CD14-positive monocyte (primary cell): Measurements from ENCODE around the gene PACSIN2. TPM values are rescaled to one million over a fixed set of nuclear protein-coding genes. Genes with fewer than 3 reads are reported as not detected.
A peak's percentile ranks its signal among the peaks of the same experiment; 100 is the strongest.

Experiments
- DNase-seq, 3 donors: peaks; one replicate each; pipeline ENCODE4 v3.0.0-alpha.2; 2011 to 2022
- H2AFZ ChIP-seq: 2 replicates; pipeline ENCODE4 v1.6.0; 2012; ENCODE audit warnings: mild to moderate bottlenecking, low read depth, low read length, inconsistent platforms; ENCODE audit not compliant: insufficient read depth, poor library complexity, severe bottlenecking
- H3K27ac ChIP-seq, 2 donors: 1 replicate in 1 of 2; 2 replicates in 1 of 2; pipeline ENCODE4 v1.5.1; 2012 to 2013; ENCODE audit warnings: low read length in 2 of 2, control low read depth in 1 of 2, inconsistent platforms in 1 of 2, low read depth in 1 of 2, mild to moderate bottlenecking in 1 of 2
- H3K27me3 ChIP-seq, 2 donors: one replicate each; pipeline versions ENCODE4 v1.6.0 to v1.6.1; 2011 to 2013; ENCODE audit warnings: low read length in 2 of 2; ENCODE audit not compliant: control insufficient read depth in 2 of 2, insufficient read depth in 2 of 2
- H3K36me3 ChIP-seq, 2 donors: replicated peaks in 1 of 2; 1 replicate in 1 of 2; 2 replicates in 1 of 2; pipeline versions ENCODE4 v1.5.1 to v1.6.1; 2012 to 2013; ENCODE audit warnings: low read length in 2 of 2, control low read depth in 1 of 2, inconsistent platforms in 1 of 2, mild to moderate bottlenecking in 1 of 2; ENCODE audit not compliant: insufficient read depth in 2 of 2, control insufficient read depth in 1 of 2
- H3K4me1 ChIP-seq, 2 donors: 1 replicate in 1 of 2; 2 replicates in 1 of 2; pipeline versions ENCODE4 v1.5.1 to v1.6.1; 2012 to 2013; ENCODE audit warnings: low read length in 2 of 2, control low read depth in 1 of 2, inconsistent platforms in 1 of 2, mild to moderate bottlenecking in 1 of 2, moderate library complexity in 1 of 2; ENCODE audit not compliant: insufficient read depth in 2 of 2, control insufficient read depth in 1 of 2
- H3K4me2 ChIP-seq: replicated peaks from 2 replicates; pipeline ENCODE3; 2012; ENCODE audit warnings: low read length, moderate library complexity, mild to moderate bottlenecking; ENCODE audit not compliant: poor library complexity, severe bottlenecking; ENCODE audit errors: extremely low read depth
- H3K4me3 ChIP-seq, 3 experiments: fragments of 200-600 bp in 1 of 3; sonication (generic) in 1 of 3; replicated peaks in 1 of 3; 1 replicate in 2 of 3; 2 replicates in 1 of 3; pipeline ENCODE4 v1.5.1; 2011 to 2013; ENCODE audit warnings: low read length in 3 of 3, mild to moderate bottlenecking in 3 of 3, control low read depth in 2 of 3, low read depth in 2 of 3, inconsistent platforms in 1 of 3, moderate library complexity in 1 of 3
- H3K79me2 ChIP-seq: 2 replicates; pipeline ENCODE4 v1.6.0; 2012; ENCODE audit warnings: mild to moderate bottlenecking, control low read depth, inconsistent platforms, low read length, moderate library complexity; ENCODE audit not compliant: insufficient read depth
- H3K9ac ChIP-seq: 2 replicates; pipeline ENCODE4 v1.6.0; 2017; ENCODE audit warnings: low read length, mild to moderate bottlenecking; ENCODE audit not compliant: insufficient read depth, poor library complexity, severe bottlenecking
- H3K9me3 ChIP-seq, 2 donors: replicated peaks in 1 of 2; 1 replicate in 1 of 2; 2 replicates in 1 of 2; pipeline versions ENCODE4 v1.5.1 to v1.6.1; 2012 to 2013; ENCODE audit warnings: low read length in 2 of 2, control low read depth in 1 of 2; ENCODE audit not compliant: control insufficient read depth in 1 of 2, insufficient read depth in 1 of 2
- H4K20me1 ChIP-seq: 2 replicates; pipeline ENCODE4 v1.6.0; 2012; ENCODE audit warnings: mild to moderate bottlenecking, low read length, control low read depth, moderate library complexity; ENCODE audit not compliant: insufficient read depth
- H3K27ac Mint-ChIP-seq, 7 donors: one replicate each; pipeline ENCODE4 v1.8.0; 2020; ENCODE audit warnings: mild to moderate bottlenecking in 7 of 7, mixed read lengths in 7 of 7, moderate library complexity in 6 of 7, inconsistent platforms in 2 of 7
- H3K27me3 Mint-ChIP-seq, 3 donors: one replicate each; pipeline ENCODE4 v1.8.0; 2021 to 2022; ENCODE audit warnings: low read depth in 3 of 3, mild to moderate bottlenecking in 3 of 3, mixed read lengths in 3 of 3, moderate library complexity in 3 of 3, inconsistent platforms in 1 of 3
- H3K36me3 Mint-ChIP-seq, 2 donors: one replicate each; pipeline ENCODE4 v1.8.0; 2020; ENCODE audit warnings: mixed read lengths in 2 of 2, inconsistent platforms in 1 of 2, mild to moderate bottlenecking in 1 of 2
- H3K4me1 Mint-ChIP-seq: one replicate; pipeline ENCODE4 v1.8.0; 2020; ENCODE audit warnings: mild to moderate bottlenecking, mixed read lengths
- H3K4me3 Mint-ChIP-seq, 2 donors: one replicate each; pipeline ENCODE4 v1.8.0; 2020; ENCODE audit warnings: mild to moderate bottlenecking in 2 of 2, mixed read lengths in 2 of 2, moderate library complexity in 1 of 2
- H3K9me3 Mint-ChIP-seq, 7 donors: one replicate each; pipeline ENCODE4 v1.8.0; 2020 to 2022; ENCODE audit warnings: mixed read lengths in 7 of 7, mild to moderate bottlenecking in 6 of 7, moderate library complexity in 6 of 7, inconsistent platforms in 2 of 7
- WGBS: methylation state at CpG from one replicate; pipeline ENCODE4 v1.1.5; 2013; ENCODE audit warnings: missing lambda C conversion rate; ENCODE audit not compliant: insufficient coverage; 5-methylcytosine and 5-hydroxymethylcytosine counted together
- intact Hi-C, 2 donors: fragments of 100-400 bp; cut with micrococcal nuclease; formaldehyde crosslinking; loops; one replicate each; pipeline versions ENCODE4 v1.15.0 to v1.15.1; 2023
- polyA plus RNA-seq, 3 donors: library from polyadenylated mRNA; depleted of rRNA in 1 of 3; unstranded in 2 of 3; stranded (reverse) in 1 of 3; fragments of 300-500 nt in 2 of 3; fragments of >200 nt in 1 of 3; fragmentation: Illumina TruSeq in 2 of 3; gene quantifications; 1 replicate in 2 of 3; 2 replicates in 1 of 3; pipeline ENCODE4 v1.2.3, GENCODE V29; 2012 to 2021
- TF ChIP-seq, protein P1 (sequence below): fragments of 200-600 bp; IDR thresholded peaks from one replicate; pipeline ENCODE4 v1.8.0; 2022; ENCODE audit warnings: antibody characterized with exemption, mild to moderate bottlenecking

PACSIN2 gene
- polyA plus RNA-seq, 3 donors, result 31.2 to 45.7 (median 40.2) TPM

DNA sequence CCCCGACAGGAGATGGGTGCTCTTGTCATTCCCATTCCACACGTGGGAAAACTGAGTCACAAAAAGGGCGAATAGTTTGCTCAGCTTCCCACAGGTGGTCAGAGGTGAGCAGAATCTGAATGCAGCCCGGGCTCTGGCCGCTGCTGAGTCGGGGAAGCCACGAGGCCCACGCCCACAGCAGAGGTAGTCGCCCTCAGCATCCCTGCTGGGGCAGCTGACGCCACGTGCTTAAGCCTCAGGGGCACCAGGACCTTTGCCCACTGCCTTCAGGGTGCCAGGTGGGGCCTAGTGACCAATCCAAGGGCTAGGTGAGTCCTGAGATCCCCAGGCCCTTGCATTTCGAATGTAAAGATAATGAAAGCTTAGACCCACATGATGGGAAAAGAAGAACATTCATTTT, 133.7 kb downstream of the PACSIN2 start:
- H3K27ac Mint-ChIP-seq, result peak overlapping the region in 1 of 7 donors; percentile 18
- DNase-seq, result no peak
- H2AFZ ChIP-seq, result no peak overlapping the region
- no peaks in the 10 kb centered on the region for H3K4me1 ChIP-seq
- H3K79me2 ChIP-seq, result no peaks in the 10 kb centered on the region
- H3K9ac ChIP-seq, result no peak overlapping the region
- no peaks in the 10 kb centered on the region for H3K9me3 Mint-ChIP-seq
- no peaks in the 10 kb centered on the region for H3K27me3 ChIP-seq
- H3K4me3 ChIP-seq, result no peak overlapping the region
- no peaks in the 10 kb centered on the region for H3K27me3 Mint-ChIP-seq
- H3K36me3 ChIP-seq, result peaks cover 99 to 100% of the 10 kb centered on the region in 2 donors
- no peaks in the 10 kb centered on the region for H3K9me3 ChIP-seq
- H3K4me2 ChIP-seq, result no peak overlapping the region
- H4K20me1 ChIP-seq, result peaks cover 31% of the 10 kb centered on the region
- intact Hi-C loops, result no loop called here
- no peak overlapping the region for H3K4me3 Mint-ChIP-seq
- 96% methylated on average over 11 of the region's 12 CpGs for WGBS
- H3K4me1 Mint-ChIP-seq, result no peaks in the 10 kb centered on the region
- TF ChIP-seq, protein P1, sequence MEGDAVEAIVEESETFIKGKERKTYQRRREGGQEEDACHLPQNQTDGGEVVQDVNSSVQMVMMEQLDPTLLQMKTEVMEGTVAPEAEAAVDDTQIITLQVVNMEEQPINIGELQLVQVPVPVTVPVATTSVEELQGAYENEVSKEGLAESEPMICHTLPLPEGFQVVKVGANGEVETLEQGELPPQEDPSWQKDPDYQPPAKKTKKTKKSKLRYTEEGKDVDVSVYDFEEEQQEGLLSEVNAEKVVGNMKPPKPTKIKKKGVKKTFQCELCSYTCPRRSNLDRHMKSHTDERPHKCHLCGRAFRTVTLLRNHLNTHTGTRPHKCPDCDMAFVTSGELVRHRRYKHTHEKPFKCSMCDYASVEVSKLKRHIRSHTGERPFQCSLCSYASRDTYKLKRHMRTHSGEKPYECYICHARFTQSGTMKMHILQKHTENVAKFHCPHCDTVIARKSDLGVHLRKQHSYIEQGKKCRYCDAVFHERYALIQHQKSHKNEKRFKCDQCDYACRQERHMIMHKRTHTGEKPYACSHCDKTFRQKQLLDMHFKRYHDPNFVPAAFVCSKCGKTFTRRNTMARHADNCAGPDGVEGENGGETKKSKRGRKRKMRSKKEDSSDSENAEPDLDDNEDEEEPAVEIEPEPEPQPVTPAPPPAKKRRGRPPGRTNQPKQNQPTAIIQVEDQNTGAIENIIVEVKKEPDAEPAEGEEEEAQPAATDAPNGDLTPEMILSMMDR, result no peak
- peak overlapping the region in 1 of 2 donors; percentile 36 for H3K27ac ChIP-seq
- H3K36me3 Mint-ChIP-seq, result peaks cover 86 to 98% of the 10 kb centered on the region in 2 donors

DNA sequence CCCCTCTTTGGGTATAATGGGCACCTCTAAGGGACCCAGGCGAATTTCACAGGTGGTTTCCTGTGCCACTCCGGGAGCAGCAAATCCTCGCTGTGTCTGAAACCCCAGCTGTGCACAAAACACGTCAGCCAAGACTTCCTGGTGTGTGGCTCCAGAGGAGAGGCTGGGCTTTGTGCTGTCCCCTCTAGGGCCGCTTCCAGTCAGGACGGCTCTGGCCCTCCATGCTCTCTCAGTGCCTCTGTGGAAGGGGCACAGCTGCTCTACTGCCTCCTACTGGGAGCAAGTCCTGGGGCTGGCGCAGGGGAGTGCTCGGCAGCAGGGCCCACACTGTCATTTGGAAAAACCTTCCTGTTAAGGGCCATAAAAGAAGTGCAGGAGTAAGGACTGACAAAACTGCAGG, 134.1 kb downstream of the PACSIN2 start:
- Mint-ChIP-seq H3K4me3 (no peak overlapping the region), H3K27ac (no peak overlapping the region), H3K9me3 (no peaks in the 10 kb centered on the region), H3K4me1 (no peaks in the 10 kb centered on the region), H3K27me3 (no peaks in the 10 kb centered on the region), H3K36me3 (peaks cover 86 to 99% of the 10 kb centered on the region in 2 donors)
- H3K27me3 ChIP-seq, result no peaks in the 10 kb centered on the region
- H3K79me2 ChIP-seq, result no peaks in the 10 kb centered on the region
- no peaks in the 10 kb centered on the region for H3K4me1 ChIP-seq
- no peaks in the 10 kb centered on the region for H3K9me3 ChIP-seq
- intact Hi-C loops, result no loop called here
- WGBS, result 86% methylated on average over 8 of the region's 8 CpGs
- peaks cover 31% of the 10 kb centered on the region for H4K20me1 ChIP-seq
- TF ChIP-seq, protein P1, result no peak
- no peak overlapping the region for H3K4me3 ChIP-seq
- H3K9ac ChIP-seq, result no peak overlapping the region
- no peak for DNase-seq
- H3K27ac ChIP-seq, result no peak overlapping the region
- H3K4me2 ChIP-seq, result no peak overlapping the region
- peaks cover 99 to 100% of the 10 kb centered on the region in 2 donors for H3K36me3 ChIP-seq
- H2AFZ ChIP-seq, result no peak overlapping the region
